GM12864 (cell line): ENCODE measurements around the gene DNM2.

Experiments used
- DNase-seq: peaks from one replicate; pipeline ENCODE4 v3.0.0-alpha.2; 2011; ENCODE audit warnings: low read depth
- H3K4me3 ChIP-seq: 2 replicates; pipeline ENCODE4 v1.5.1; 2011; ENCODE audit warnings: mild to moderate bottlenecking, low read depth, low read length, control low read depth
- CTCF ChIP-seq: IDR thresholded peaks from 2 replicates; pipeline ENCODE4 v1.5.1; 2011; ENCODE audit warnings: low read depth, mild to moderate bottlenecking, moderate library complexity, low read length, control low read depth, inconsistent platforms; ENCODE audit errors: missing control alignments

Gene DNM2

DNA sequence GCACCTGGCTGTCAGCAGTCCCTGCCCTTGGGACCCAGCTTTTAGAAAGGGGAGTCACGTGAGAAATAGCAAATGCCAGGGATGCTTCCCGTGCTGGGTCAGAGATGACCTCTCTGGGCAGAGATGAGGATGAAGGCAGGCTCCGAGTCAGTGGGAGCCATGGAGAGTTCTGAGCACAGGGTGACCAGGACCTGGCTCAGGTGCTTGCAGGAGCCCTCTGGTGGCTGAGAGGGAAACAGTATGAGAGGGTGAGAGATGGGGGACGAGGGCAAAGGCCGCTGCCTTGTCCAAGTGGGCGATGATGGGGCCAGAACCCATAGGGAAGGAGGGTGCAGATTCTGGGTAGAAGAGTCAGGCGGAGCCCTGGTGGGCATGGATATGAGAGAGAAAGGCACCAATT is 102.3 kb downstream of the DNM2 start:
- TF ChIP-seq CTCF = peak; percentile 48
- DNase-seq = no peak
- no peak overlapping the region for H3K4me3 ChIP-seq

DNA sequence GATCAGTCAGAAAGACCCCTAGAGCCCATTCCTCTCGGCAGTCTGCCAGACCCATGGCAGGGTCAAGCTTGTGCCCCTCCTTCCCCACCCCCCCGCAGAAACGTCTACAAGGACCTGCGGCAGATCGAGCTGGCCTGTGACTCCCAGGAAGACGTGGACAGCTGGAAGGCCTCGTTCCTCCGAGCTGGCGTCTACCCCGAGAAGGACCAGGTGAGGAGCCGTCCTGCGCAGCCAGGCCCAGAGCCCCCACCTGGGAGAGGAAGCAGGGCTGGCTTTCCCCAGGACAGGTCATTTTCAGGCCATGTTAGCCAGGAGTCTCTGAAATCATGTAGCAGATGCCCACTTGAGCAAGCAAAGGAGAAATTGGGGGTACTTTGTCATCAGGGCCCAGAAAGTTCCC is 105.8 kb downstream of the DNM2 start:
- no peak for TF ChIP-seq CTCF
- H3K4me3 ChIP-seq = no peak overlapping the region
- no peak for DNase-seq

DNA sequence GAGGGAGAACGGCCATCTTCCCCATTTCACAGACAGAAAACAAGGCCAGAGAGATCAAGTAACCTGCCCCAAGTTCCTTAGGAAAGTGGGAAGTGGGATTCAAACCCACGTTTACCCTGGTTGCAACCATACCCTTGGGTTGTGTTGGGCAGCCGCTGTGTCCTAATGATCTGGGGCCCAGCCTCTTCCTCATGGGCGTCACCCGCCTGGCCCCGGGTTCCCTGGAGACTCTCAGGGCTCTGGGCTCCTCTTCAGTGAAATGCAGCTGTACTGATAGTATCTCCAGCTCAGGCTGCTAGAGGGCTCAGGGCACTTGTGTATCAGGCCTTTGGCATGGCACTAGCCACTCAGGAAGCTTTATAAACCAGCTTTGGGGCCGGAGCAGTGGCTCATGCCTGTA is 108.4 kb downstream of the DNM2 start:
- DNase-seq = no peak
- TF ChIP-seq CTCF = no peak
- no peak overlapping the region for H3K4me3 ChIP-seq

DNA sequence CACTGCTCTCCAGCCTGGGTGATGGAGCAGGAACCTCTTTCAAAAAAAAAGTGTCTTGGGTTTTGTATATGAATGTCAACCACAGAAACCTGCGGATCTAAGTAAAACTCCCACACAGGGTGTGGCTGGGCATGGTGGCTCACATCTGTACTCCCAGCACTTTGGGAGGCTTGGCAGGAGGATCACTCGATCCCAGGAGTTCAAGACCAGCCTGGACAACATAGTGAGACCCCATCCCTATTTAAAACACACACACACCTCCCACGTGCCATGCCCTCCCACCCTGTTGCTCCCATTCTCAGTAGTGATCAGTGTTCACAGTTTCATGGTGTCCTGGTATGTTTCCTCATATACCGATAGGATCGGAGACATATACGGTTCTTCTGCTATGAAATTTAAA is 109.0 kb downstream of the DNM2 start:
- H3K4me3 ChIP-seq = no peak overlapping the region
- no peak for DNase-seq
- TF ChIP-seq CTCF = no peak

DNA sequence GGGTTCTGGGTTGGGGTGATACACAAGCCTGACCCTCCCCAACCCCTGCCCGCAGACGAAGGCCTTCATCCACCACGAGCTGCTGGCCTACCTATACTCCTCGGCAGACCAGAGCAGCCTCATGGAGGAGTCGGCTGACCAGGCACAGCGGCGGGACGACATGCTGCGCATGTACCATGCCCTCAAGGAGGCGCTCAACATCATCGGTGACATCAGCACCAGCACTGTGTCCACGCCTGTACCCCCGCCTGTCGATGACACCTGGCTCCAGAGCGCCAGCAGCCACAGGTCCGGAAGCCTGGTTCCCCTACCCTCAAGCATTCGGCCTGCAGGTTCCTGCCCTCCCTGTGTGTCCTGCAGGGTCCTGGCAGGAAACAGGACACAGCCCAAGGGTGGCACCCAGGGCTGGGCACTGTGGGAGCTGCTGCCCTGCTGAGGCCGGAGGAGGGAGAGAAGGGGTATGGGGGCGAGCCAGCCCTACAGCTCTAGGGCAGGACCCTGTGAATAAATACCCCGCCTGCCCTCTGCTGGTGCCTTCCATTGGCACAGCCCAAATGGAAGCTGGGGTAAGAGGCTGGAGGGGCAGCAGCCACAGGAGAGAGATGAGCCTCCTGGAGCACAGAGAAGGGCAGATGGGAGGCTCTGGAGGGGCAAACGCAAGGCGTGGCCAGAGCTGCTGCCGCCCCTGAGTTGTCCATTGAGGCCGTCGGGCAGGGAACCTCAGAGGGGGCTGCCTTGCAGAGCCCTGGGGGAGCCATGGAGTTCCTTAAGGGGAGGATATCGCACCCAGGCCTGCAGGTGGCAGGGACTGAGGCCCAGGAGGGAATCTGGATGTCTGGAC is 111.3 kb downstream of the DNM2 start:
- H3K4me3 ChIP-seq = no peak overlapping the region
- TF ChIP-seq CTCF = peak; percentile 4
- no peak for DNase-seq

GRCh38 chr19:10829967-10830366 is 112.1 kb downstream of the DNM2 start:
- no peak overlapping the region for H3K4me3 ChIP-seq
- DNase-seq = no peak
- no peak for TF ChIP-seq CTCF

DNA sequence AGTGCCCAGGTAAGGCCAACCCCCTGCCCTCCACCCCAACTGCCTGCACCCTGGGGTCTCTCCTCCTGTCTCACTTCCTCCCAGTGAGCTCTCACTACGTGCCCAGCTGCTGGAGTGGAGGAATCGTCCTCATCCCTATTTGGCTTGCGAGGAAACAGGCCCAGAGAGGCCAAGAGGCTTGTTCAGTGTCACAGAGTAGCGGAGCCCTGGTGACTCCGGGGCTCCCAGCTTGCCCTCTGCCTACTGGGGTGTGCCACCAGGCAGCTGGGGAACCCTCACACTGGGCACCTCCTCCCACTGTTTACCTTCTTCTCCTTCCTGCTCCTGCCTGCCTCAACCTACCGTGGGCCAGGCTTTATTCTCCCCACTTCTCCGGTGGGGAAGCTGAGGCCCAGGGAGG is 112.5 kb downstream of the DNM2 start:
- no peak for DNase-seq
- H3K4me3 ChIP-seq = no peak overlapping the region
- no peak for TF ChIP-seq CTCF
